ENCODE results near the gene MAGI2.

DNA sequence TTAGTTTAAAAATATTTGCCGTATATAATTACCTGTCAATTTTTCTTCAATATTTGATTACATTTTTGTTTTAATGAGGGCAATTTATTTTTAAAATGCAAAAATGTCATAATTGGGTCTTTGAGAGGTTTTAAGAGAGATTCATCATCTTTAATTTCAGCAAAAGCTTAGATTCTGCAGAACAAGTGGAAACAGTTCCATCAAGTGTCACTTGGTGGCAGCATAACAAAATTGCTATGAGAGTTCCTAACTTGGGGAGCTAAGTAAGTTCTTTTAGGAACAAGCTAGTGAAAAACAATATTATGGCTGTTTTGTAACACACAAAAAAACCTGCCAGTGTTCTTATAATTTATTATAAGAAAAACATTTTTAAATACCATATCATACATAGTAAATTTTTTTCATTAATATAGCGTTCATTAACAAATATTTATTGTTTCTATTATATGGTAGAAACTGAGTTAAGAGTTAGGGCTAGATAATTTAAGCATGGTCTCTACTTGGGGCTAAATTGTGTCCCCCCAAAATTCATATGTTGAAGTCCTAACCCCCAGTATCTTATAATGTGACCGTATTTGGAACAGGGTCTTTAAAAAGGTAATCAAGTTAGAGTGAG, 155.2 kb downstream of the MAGI2 start:
- peak; percentile 85 for TF ChIP-seq CTCF (conservative IDR thresholded peaks at IDR 0.05; ENCODE audit: low read length)
- TF ChIP-seq EZH2phosphoT487 (IDR thresholded peaks at IDR 0.05; ENCODE audit: borderline replicate concordance, low read depth, low read length): no peak
